Smooth muscle cell (in vitro differentiated cells): Measurements from ENCODE around the gene TANGO2. TPM values are rescaled to one million over a fixed set of nuclear protein-coding genes. Genes with fewer than 3 reads are reported as not detected.

Source experiments
- DNase-seq: peaks from one replicate; lab custom pipeline; 2025; ENCODE audit not compliant: unreplicated experiment; lab: John Stamatoyannopoulos, UW
- H2AFZ ChIP-seq: fragments of 200-600 bp; sonication (generic); 2 replicates; pipeline ENCODE4 v1.6.0; 2016; ENCODE audit warnings: antibody characterized with exemption, low read depth, mild to moderate bottlenecking
- H3F3A ChIP-seq: fragments of 200-600 bp; sonication (generic); 2 replicates; pipeline ENCODE4 v1.6.0; 2017; ENCODE audit warnings: antibody characterized with exemption, low read depth
- H3K27ac ChIP-seq: fragments of 200-600 bp; sonication (generic); 2 replicates; pipeline ENCODE4 v1.5.1; 2016; ENCODE audit warnings: low read depth, mild to moderate bottlenecking
- H3K27me3 ChIP-seq: fragments of 200-600 bp; sonication (generic); 2 replicates; pipeline ENCODE4 v1.6.1; 2016; ENCODE audit warnings: low read depth, mild to moderate bottlenecking
- H3K36me3 ChIP-seq: fragments of 200-600 bp; sonication (generic); 2 replicates; pipeline ENCODE4 v1.5.1; 2016; ENCODE audit warnings: low read depth
- H3K4me1 ChIP-seq: fragments of 200-600 bp; sonication (generic); 2 replicates; pipeline ENCODE4 v1.5.1; 2016; ENCODE audit warnings: low read depth
- H3K4me2 ChIP-seq: fragments of 200-600 bp; sonication (generic); 2 replicates; pipeline ENCODE4 v1.6.0; 2016; ENCODE audit warnings: mild to moderate bottlenecking
- H3K4me3 ChIP-seq: fragments of 200-600 bp; sonication (generic); 2 replicates; pipeline ENCODE4 v1.5.1; 2016; ENCODE audit warnings: mild to moderate bottlenecking
- H3K79me2 ChIP-seq: fragments of 200-600 bp; sonication (generic); 2 replicates; pipeline ENCODE4 v1.6.0; 2016; ENCODE audit warnings: low read depth, mild to moderate bottlenecking
- H3K9ac ChIP-seq: fragments of 200-600 bp; sonication (generic); 2 replicates; pipeline ENCODE4 v1.6.0; 2016; ENCODE audit warnings: low read depth
- H3K9me3 ChIP-seq: fragments of 200-600 bp; sonication (generic); replicated peaks from 2 replicates; pipeline ENCODE4 v1.5.1; 2016; ENCODE audit warnings: low read depth
- H4K20me1 ChIP-seq: fragments of 200-600 bp; sonication (generic); 2 replicates; pipeline ENCODE4 v1.6.0; 2016; ENCODE audit warnings: low read depth
- whole genome bisulfite sequencing: methylation state at CpG from one replicate; pipeline ENCODE4 v1.1.7; 2016; ENCODE audit warnings: low lambda C conversion rate; 5-methylcytosine and 5-hydroxymethylcytosine counted together
- polyA plus RNA-seq: library from polyadenylated mRNA; unstranded; fragments of >200 nt; fragmentation: Nextera tagmentation; extraction: Ambion mirVana; gene quantifications from 2 replicates; pipeline ENCODE4 v1.2.1, GENCODE V29; 2016
- total RNA-seq: library from RNA; depleted of rRNA; stranded (reverse); fragments of >200 nt; gene quantifications from 2 replicates; pipeline ENCODE4 v1.2.3, GENCODE V29; 2014
- TF ChIP-seq, protein P1 (sequence below): fragments of 200-600 bp; sonication (generic); IDR thresholded peaks from 2 replicates; pipeline ENCODE4 v1.5.1; 2017; ENCODE audit warnings: borderline replicate concordance, mild to moderate bottlenecking, antibody characterized with exemption; ENCODE audit not compliant: insufficient read depth, poor library complexity, severe bottlenecking

The TANGO2 gene
- total and polyA plus RNA-seq, 2 experiments from 2014 or later, result 10.8 to 14.7 TPM

DNA sequence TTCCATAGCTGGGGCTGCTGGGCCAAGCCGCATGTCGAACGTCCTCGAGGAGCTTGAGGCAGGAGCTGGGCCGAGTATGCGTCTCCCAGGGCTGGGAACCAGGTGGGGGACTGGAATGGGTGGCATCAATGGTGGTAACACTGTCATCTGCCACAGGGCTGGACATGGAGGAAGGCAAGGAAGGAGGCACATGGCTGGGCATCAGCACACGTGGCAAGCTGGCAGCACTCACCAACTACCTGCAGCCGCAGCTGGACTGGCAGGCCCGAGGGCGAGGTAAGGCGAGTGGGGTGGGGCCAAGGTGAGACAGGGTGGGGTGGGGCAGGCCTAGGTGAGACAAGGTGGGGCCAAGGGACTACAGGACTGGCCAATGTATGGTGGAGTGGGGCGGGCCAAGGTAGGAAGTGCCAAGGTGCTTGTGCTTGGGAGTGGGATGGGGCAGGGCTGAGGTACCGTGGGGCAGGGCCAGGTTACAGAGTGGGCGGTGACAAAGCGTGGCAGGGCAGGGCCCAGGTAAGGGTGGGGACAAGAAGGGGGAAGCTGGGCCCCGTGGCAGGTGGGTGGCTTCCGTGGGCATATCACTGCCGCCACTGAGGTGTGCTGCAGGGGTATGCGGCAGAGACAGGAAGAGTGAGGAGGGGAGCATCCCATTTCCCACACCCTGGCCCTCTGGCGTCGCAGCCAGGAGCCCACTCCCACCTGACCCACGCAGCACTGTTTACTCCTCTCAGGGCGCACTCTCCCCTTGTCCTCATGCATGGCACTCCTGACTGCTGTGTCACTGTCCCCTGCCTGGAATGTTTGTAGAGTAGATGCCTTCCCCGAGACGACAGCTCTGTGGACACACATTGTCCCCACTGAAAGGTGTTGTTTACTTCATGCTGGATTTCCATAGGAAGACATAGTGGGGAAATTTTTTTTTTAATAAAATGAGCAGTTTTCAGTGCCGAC is 31.7 kb downstream of the TANGO2 start:
- H3F3A ChIP-seq, result no peaks in the 10 kb centered on the region
- H3K4me1 ChIP-seq, result no peaks in the 10 kb centered on the region
- no peak overlapping the region for H2AFZ ChIP-seq
- 98% methylated on average over 24 of the region's 26 CpGs for WGBS
- H3K27me3 ChIP-seq, result no peaks in the 10 kb centered on the region
- no peaks in the 10 kb centered on the region for H4K20me1 ChIP-seq
- H3K9me3 ChIP-seq, result no peaks in the 10 kb centered on the region
- H3K27ac ChIP-seq, result no peak overlapping the region
- TF ChIP-seq, protein P1, sequence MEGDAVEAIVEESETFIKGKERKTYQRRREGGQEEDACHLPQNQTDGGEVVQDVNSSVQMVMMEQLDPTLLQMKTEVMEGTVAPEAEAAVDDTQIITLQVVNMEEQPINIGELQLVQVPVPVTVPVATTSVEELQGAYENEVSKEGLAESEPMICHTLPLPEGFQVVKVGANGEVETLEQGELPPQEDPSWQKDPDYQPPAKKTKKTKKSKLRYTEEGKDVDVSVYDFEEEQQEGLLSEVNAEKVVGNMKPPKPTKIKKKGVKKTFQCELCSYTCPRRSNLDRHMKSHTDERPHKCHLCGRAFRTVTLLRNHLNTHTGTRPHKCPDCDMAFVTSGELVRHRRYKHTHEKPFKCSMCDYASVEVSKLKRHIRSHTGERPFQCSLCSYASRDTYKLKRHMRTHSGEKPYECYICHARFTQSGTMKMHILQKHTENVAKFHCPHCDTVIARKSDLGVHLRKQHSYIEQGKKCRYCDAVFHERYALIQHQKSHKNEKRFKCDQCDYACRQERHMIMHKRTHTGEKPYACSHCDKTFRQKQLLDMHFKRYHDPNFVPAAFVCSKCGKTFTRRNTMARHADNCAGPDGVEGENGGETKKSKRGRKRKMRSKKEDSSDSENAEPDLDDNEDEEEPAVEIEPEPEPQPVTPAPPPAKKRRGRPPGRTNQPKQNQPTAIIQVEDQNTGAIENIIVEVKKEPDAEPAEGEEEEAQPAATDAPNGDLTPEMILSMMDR, result no peak
- H3K79me2 ChIP-seq, result no peaks in the 10 kb centered on the region
- H3K4me2 ChIP-seq, result no peak overlapping the region
- H3K4me3 ChIP-seq, result no peak overlapping the region
- no peak for DNase-seq
- H3K9ac ChIP-seq, result no peak overlapping the region
- H3K36me3 ChIP-seq, result peaks cover 2% of the 10 kb centered on the region

- no peak overlapping the region for H3K4me3 ChIP-seq
- H3K79me2 ChIP-seq, result no peaks in the 10 kb centered on the region
- no peaks in the 10 kb centered on the region for H3K4me1 ChIP-seq
- no peak overlapping the region for H3K4me2 ChIP-seq
- H4K20me1 ChIP-seq, result no peaks in the 10 kb centered on the region
- H3K27ac ChIP-seq, result no peak overlapping the region
- no peaks in the 10 kb centered on the region for H3K9me3 ChIP-seq
- H3K27me3 ChIP-seq, result no peaks in the 10 kb centered on the region
- WGBS, result 97% methylated on average over 14 of the region's 14 CpGs
- TF ChIP-seq, protein P1, result no peak
- H2AFZ ChIP-seq, result no peak overlapping the region
- H3F3A ChIP-seq, result no peaks in the 10 kb centered on the region
- H3K9ac ChIP-seq, result no peak overlapping the region
- H3K36me3 ChIP-seq, result peaks cover 2% of the 10 kb centered on the region
- DNase-seq, result no peak
Measured at GRCh38 chr22:20053407-20054033, 32.6 kb downstream of the TANGO2 start.

- Histone ChIP-seq H3K79me2 (no peaks in the 10 kb centered on the region), H3K9me3 (no peaks in the 10 kb centered on the region), H3K27ac (no peak overlapping the region), H3K9ac (no peak overlapping the region), H3F3A (no peaks in the 10 kb centered on the region), H4K20me1 (peaks cover 2% of the 10 kb centered on the region), H3K36me3 (peaks cover 1% of the 10 kb centered on the region), H2AFZ (no peak overlapping the region), H3K4me1 (no peaks in the 10 kb centered on the region), H3K4me3 (no peak overlapping the region), H3K4me2 (no peak overlapping the region), H3K27me3 (no peaks in the 10 kb centered on the region)
- no peak for DNase-seq
- WGBS, result 96% methylated on average over 12 of the region's 12 CpGs
- TF ChIP-seq, protein P1, result no peak
Measured at GRCh38 chr22:20054034-20054427, 33.1 kb downstream of the TANGO2 start.
